Thymus (tissue), 14 donors: ENCODE measurements around the gene TBX4. TPM values are rescaled to one million over a fixed set of nuclear protein-coding genes. Genes with fewer than 3 reads are reported as not detected.

Experiments used
- DNase-seq, 9 donors: peaks; one replicate each; pipeline ENCODE4 v3.0.0-alpha.2; 2013; ENCODE audit warnings: low spot score in 9 of 9, low read depth in 6 of 9, missing footprints in 1 of 9
- H3K27ac ChIP-seq, 2 donors: one replicate each; pipeline ENCODE4 v1.5.1; 2013; ENCODE audit warnings: control low read depth in 1 of 2, low read depth in 1 of 2, low read length in 1 of 2, mild to moderate bottlenecking in 1 of 2, moderate library complexity in 1 of 2
- H3K27me3 ChIP-seq, 2 donors: one replicate each; pipeline ENCODE4 v1.5.1; 2013; ENCODE audit warnings: low read length in 1 of 2; ENCODE audit not compliant: control insufficient read depth in 2 of 2, insufficient read depth in 1 of 2
- H3K36me3 ChIP-seq, 2 donors: one replicate each; pipeline ENCODE4 v1.5.1; 2013; ENCODE audit warnings: low read length in 1 of 2, mild to moderate bottlenecking in 1 of 2, moderate library complexity in 1 of 2; ENCODE audit not compliant: control insufficient read depth in 2 of 2, insufficient read depth in 2 of 2
- H3K4me1 ChIP-seq, 2 donors: one replicate each; pipeline ENCODE4 v1.5.1; 2013; ENCODE audit warnings: low read length in 2 of 2; ENCODE audit not compliant: control insufficient read depth in 2 of 2, insufficient read depth in 2 of 2
- H3K4me3 ChIP-seq, 2 donors: one replicate each; pipeline ENCODE4 v1.5.1; 2013; ENCODE audit warnings: low read length in 2 of 2, control low read depth in 1 of 2, mild to moderate bottlenecking in 1 of 2
- H3K9me3 ChIP-seq, 2 donors: one replicate each; pipeline ENCODE4 v1.5.1; 2013; ENCODE audit warnings: low read length in 1 of 2, mild to moderate bottlenecking in 1 of 2; ENCODE audit not compliant: control insufficient read depth in 2 of 2, insufficient read depth in 1 of 2
- whole genome bisulfite sequencing: extraction: QIAGEN DNeasy Blood & Tissue Kit; methylation state at CpG from one replicate; pipeline ENCODE4 v1.1.7; 2013; 5-methylcytosine and 5-hydroxymethylcytosine counted together
- long read RNA-seq, 10 donors: transcript quantifications; one replicate each; lab custom pipeline, GENCODE V29; 2026
- polyA plus RNA-seq: library from polyadenylated mRNA; stranded (reverse); fragments of 200-250 nt; gene quantifications from one replicate; pipeline ENCODE4 v1.2.3, GENCODE V29; 2013
- total RNA-seq: library from RNA; stranded (reverse); fragments of 120-200 nt; gene quantifications from one replicate; pipeline ENCODE4 v1.2.4, GENCODE V29; 2013
- donor health status: healthy.

The TBX4 gene
- 0.14 TPM for total RNA-seq
- 0.11 TPM for polyA plus RNA-seq
- long read RNA-seq, donor 1, result 0 reads
- long read RNA-seq, donor 2, result 0 reads
- long read RNA-seq, donor 3, result 0 reads
- long read RNA-seq, donor 4, result 0 reads
- long read RNA-seq, donor 5, result 0 reads
- long read RNA-seq, donor 6, result 0 reads
- long read RNA-seq, donor 7, result 0 reads
- long read RNA-seq, donor 8, result 0 reads
- long read RNA-seq, donor 9, result 0 reads
- long read RNA-seq, donor 10, result 0 reads

DNA sequence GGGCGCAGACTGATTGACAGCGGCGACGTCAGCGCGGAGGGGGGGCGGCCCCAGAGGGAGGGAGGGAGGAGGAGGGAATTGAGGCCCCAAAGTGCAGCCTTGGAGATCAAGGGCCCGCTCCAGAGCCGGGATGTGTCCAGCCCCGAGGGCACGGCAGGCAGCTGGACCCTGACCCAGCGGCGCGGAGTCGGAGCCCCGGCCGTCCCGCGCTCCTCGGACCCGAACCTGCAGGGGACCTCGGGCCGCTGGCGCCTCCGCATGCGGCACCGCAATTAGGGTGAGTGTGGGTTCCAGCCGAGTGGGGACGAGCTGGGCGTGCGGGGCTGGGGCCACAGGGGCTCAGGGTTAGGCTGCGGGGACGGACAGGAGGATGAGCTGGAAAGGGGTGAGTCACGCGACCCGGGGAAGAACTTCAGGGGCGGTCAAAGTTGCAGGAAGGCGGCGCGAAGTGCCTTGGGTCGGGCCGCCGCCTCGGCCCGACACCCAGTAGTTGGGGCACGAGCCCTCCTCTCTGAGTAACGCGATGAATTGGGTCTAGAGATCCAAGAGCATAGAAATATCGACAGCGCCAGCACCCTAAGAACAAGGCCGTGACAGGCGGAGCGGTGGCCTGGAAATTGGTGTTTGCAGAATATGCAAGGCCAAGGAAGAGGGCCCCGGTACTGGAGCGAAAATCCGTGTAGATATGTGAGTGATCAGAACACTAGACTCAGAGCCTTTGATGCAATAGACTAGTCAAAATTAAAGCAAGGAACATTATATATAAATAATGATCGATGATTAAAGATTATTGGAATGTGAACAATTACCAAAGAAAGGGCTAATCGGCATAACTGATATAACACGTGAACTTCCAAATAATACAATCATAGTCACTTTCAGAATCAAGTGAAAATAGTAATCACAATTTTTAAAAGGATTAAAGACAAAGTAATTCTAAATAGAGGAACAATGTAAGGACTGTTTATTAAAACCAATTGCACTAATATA is at the start of gene TBX4:
Gene TBX4 (plus strand): TSS at position 122 of the 990 bp plus-strand sequence. CDS start 4,069 bp downstream, outside the sequence.
- H3K4me3 ChIP-seq, result no peak within 1 kb of the TSS
- H3K36me3 ChIP-seq, result no peaks in the 10 kb centered on the region
- WGBS, result 11% methylated on average over 59 of the region's 59 CpGs
- peaks cover 79 to 97% of the 10 kb centered on the region in 2 donors for H3K27me3 ChIP-seq
- peaks cover 0 to 4% of the 10 kb centered on the region in 2 donors for H3K4me1 ChIP-seq
- no peak within 1 kb of the TSS for H3K27ac ChIP-seq
- DNase-seq, result no peak
- H3K9me3 ChIP-seq, result peaks cover 0 to 4% of the 10 kb centered on the region in 2 donors

GRCh38 chr17:61402978-61403800 is 49.0 kb upstream of the TBX4 start:
- DNase-seq, result peak in 1 of 9 donors; percentile 39
- WGBS, result 4% methylated on average over 55 of the region's 55 CpGs
- Histone ChIP-seq H3K27ac (no peak overlapping the region), H3K4me1 (peaks cover 3 to 16% of the 10 kb centered on the region in 2 donors), H3K36me3 (no peaks in the 10 kb centered on the region), H3K4me3 (peak overlapping the region in 1 of 2 donors; percentile 7), H3K27me3 (peaks cover 94 to 98% of the 10 kb centered on the region in 2 donors), H3K9me3 (peaks cover 0 to 3% of the 10 kb centered on the region in 2 donors)

DNA sequence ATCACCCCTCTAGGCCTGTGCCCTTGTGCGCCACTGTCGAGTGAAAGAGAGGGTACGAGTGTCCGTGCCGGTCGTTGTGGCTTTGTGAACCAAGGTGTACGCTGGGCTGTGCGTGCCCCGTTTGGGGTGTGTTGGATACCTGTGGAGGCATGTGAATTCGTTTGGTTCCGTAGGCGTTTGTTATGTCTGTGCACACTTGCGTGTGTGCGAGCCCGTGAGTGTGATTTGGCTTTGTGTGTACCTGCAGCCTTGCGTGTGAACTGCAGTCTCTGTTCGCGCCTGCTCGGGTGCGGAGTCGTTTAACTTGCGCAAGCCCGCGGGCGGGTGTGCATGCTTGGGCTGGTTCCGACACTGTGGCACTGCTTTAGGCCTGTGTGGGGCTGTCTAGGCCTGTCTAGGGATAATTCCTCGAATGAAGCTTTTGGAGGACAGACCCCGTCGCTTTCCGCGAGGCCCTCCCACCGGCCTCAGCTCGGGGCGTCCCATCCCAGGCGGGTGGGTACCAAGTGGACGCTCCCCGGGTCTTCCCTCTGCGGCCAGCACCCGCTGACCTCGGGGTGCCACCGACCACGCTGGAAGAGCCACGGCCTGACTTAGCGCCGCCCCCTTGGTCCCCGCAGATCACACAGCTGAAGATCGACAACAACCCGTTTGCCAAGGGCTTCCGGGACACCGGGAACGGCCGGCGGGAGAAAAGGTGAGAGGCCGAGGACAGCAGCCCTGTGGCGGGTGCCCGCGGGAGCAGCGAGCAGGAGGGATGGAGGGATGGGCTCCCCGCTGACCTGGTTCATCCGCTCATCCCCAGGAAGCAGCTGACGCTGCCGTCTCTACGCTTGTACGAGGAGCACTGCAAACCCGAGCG is 48.2 kb upstream of the TBX4 start:
- no peak overlapping the region for H3K27ac ChIP-seq
- peaks cover 94 to 98% of the 10 kb centered on the region in 2 donors for H3K27me3 ChIP-seq
- no peak for DNase-seq
- H3K4me3 ChIP-seq, result no peak overlapping the region
- H3K4me1 ChIP-seq, result peaks cover 3 to 15% of the 10 kb centered on the region in 2 donors
- no peaks in the 10 kb centered on the region for H3K36me3 ChIP-seq
- H3K9me3 ChIP-seq, result peaks cover 0 to 3% of the 10 kb centered on the region in 2 donors
- 9% methylated on average over 66 of the region's 66 CpGs for WGBS

GRCh38 chr17:61404663-61404912 is 47.6 kb upstream of the TBX4 start:
- no peak overlapping the region for H3K4me3 ChIP-seq
- DNase-seq, result no peak
- no peak overlapping the region for H3K27ac ChIP-seq
- H3K36me3 ChIP-seq, result no peaks in the 10 kb centered on the region
- peaks cover 3 to 15% of the 10 kb centered on the region in 2 donors for H3K4me1 ChIP-seq
- peaks cover 94 to 97% of the 10 kb centered on the region in 2 donors for H3K27me3 ChIP-seq
- 3% methylated on average over 27 of the region's 27 CpGs for WGBS
- peaks cover 0 to 3% of the 10 kb centered on the region in 2 donors for H3K9me3 ChIP-seq

DNA sequence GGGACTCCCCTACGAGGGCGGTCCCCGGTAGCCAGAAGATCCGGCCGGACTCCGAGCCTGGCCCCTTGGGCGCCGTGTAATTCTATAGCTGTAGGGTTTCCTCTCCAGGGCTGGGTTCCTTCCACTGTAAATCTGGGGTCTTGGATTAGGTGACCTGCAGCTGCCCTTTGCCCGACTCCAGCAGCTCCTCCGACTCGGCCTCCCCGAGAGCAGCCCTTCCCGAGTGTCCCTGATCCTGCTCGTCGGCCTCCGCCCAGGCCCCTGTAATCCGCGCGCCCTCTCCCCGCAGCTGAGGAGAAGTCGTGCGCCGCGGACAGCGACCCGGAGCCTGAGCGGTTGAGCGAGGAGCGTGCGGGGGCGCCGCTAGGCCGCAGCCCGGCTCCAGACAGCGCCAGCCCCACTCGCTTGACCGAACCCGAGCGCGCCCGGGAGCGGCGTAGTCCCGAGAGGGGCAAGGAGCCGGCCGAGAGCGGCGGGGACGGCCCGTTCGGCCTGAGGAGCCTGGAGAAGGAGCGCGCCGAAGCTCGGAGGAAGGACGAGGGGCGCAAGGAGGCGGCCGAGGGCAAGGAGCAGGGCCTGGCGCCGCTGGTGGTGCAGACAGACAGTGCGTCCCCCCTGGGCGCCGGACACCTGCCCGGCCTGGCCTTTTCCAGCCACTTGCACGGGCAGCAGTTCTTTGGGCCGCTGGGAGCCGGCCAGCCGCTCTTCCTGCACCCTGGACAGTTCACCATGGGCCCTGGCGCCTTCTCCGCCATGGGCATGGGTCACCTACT is 47.1 kb upstream of the TBX4 start:
- peaks cover 1 to 3% of the 10 kb centered on the region in 2 donors for H3K9me3 ChIP-seq
- 5% methylated on average over 71 of the region's 71 CpGs for WGBS
- peaks cover 3 to 15% of the 10 kb centered on the region in 2 donors for H3K4me1 ChIP-seq
- H3K27me3 ChIP-seq, result peaks cover 94 to 99% of the 10 kb centered on the region in 2 donors
- no peak overlapping the region for H3K27ac ChIP-seq
- no peaks in the 10 kb centered on the region for H3K36me3 ChIP-seq
- no peak for DNase-seq
- H3K4me3 ChIP-seq, result no peak overlapping the region

DNA sequence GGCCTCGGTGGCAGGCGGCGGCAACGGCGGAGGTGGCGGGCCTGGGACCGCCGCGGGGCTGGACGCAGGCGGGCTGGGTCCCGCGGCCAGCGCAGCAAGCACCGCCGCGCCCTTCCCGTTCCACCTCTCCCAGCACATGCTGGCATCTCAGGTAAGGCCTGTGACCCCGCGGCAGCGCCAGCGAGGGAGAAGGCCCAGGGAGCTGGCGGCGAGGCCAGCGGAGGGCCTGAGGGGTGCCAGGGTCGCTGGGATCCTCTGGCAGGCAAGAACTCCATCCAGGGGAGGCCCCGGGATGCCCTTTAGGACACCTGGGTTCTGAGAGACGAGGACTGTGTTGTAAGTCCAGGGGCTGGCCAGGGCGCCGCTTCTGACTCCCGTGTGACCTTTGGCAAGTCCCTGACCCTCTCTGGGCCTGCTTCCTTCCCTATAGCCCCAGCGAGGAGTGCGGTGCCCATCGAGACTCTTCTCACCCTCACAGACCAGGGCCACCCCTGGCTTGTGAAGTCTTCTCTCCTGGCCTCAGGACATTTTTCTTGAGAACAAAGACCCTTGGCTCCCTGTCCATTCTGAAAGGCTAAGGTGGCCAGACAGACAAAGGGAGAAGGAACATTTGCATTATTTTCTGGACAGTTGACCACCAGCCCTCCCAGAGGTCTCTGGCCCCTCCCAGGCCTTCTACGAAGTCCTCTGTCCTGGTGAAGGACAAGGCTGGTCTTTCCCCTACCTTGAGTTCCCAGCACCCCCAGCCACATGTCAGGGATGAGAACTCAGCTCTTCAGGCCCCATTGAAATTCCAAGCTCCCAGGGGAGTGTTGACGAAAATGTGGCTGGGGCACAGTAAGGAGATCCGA is 46.3 kb upstream of the TBX4 start:
- peaks cover 7 to 21% of the 10 kb centered on the region in 2 donors for H3K4me1 ChIP-seq
- no peak overlapping the region for H3K4me3 ChIP-seq
- H3K27ac ChIP-seq, result peak overlapping the region in 1 of 2 donors; percentile 31
- whole genome bisulfite sequencing, result 25% methylated on average over 37 of the region's 37 CpGs
- H3K36me3 ChIP-seq, result no peaks in the 10 kb centered on the region
- H3K27me3 ChIP-seq, result peaks cover 95 to 99% of the 10 kb centered on the region in 2 donors
- H3K9me3 ChIP-seq, result peaks cover 3 to 9% of the 10 kb centered on the region in 2 donors
- DNase-seq, result no peak

DNA sequence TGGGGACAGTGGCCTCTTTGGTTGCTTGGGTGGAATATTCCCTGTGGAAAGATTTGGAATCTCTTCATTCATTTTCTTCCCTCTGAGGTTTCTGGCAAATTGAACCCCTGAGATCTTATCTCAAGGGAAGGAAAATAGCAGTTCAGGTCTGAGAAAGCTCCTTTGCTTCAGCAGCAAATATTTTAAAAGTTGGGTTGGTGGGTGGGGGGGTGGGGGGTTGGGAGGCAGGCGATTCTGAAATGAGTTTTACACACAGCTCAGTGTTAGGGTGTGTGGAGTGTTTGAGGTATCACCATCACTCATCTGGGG is 45.7 kb upstream of the TBX4 start:
- peaks cover 95 to 99% of the 10 kb centered on the region in 2 donors for H3K27me3 ChIP-seq

More for the DNA sequence above, 45.7 kb upstream of the TBX4 start:
- no peak overlapping the region for H3K4me3 ChIP-seq
- H3K4me1 ChIP-seq, result peaks cover 12 to 26% of the 10 kb centered on the region in 2 donors
- no peak for DNase-seq
- H3K36me3 ChIP-seq, result no peaks in the 10 kb centered on the region
- H3K9me3 ChIP-seq, result peaks cover 2 to 9% of the 10 kb centered on the region in 2 donors
- H3K27ac ChIP-seq, result no peak overlapping the region
- WGBS, result 33% methylated on average over 1 of the region's 1 CpG
